Activated T-cell treated with anti-CD3 and anti-CD28 coated beads for 1 hour (primary cell): ENCODE results near the gene NUB1.
"Not testable (repeated sequence)": the region's sequence is repeated elsewhere in the genome, so short reads cannot be mapped to it uniquely, and the experiment has no call there.

ENCODE experiments used
- DNase-seq: peaks from one replicate; pipeline ENCODE4 v3.0.0-alpha.2; 2020; ENCODE audit warnings: low read depth

The NUB1 gene, protein sequence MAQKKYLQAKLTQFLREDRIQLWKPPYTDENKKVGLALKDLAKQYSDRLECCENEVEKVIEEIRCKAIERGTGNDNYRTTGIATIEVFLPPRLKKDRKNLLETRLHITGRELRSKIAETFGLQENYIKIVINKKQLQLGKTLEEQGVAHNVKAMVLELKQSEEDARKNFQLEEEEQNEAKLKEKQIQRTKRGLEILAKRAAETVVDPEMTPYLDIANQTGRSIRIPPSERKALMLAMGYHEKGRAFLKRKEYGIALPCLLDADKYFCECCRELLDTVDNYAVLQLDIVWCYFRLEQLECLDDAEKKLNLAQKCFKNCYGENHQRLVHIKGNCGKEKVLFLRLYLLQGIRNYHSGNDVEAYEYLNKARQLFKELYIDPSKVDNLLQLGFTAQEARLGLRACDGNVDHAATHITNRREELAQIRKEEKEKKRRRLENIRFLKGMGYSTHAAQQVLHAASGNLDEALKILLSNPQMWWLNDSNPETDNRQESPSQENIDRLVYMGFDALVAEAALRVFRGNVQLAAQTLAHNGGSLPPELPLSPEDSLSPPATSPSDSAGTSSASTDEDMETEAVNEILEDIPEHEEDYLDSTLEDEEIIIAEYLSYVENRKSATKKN

DNA sequence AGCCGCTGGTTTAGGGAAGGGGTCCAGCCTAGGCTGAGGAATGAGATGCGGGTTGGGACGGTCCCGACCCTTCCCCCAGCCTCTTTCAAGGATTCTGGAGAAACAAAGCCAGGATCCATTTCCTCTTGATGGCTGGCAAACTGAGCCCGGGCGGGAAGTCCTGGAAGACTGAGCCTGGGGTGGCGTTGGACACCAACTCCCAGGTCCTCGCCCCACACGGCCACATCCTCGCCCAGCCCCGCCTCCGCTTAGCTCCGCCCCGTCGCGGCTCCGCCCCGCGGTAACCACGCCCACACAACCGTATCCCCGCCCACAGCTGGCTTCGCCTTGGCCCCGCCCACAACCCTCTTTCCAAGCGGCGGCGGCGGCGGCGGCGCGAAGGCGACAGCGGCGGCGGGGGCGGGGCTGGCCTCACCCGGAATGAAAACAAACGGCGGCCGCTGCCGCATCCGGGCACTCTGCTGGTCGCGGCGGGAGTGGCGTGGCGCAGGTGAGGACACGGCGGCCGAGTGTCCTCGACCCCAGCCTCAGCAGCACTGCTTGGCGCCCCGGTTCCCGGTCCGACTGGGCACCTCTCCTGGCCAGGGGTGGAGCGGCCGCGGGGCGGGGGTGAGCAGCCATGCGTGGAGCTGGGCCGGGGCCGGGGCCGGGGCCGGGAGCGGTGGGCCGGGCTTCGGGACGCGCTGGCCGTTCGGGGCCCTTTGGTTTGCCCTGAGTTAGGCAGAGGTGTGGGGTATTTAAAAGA, at the start of gene NUB1:
Gene NUB1, plus strand, starts transcription at position 456 of the 745 bp plus-strand sequence. CDS start 3,538 bp downstream, outside the sequence.
- peak; percentile 92 for DNase-seq

GRCh38 chr7:151292850-151293249, 48.8 kb upstream of the NUB1 start:
- no peak for DNase-seq

GRCh38 chr7:151296202-151296992, 45.2 kb upstream of the NUB1 start:
- no peak for DNase-seq

DNA sequence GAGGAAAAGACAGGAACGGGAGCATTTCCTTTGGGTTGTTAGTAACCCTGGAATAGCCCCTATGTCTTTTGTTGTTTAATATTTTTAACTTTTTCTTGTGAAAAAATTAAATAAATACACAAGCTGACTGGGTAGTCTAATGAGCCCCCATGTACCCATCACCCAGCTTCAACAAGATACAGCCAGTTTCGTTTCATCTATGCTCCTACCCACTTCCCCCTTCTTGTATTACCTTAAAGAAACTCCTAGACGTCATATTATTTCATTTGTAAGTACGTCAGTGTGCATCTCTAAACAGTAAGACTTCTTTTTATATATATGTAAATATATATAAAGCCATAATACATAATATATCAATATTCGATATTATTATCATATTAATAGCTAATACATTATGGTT, 42.8 kb upstream of the NUB1 start:
- no peak for DNase-seq

- no peak for DNase-seq
These were observed 42.1 kb upstream of the NUB1 start for GRCh38 chr7:151299530-151299929.

DNA sequence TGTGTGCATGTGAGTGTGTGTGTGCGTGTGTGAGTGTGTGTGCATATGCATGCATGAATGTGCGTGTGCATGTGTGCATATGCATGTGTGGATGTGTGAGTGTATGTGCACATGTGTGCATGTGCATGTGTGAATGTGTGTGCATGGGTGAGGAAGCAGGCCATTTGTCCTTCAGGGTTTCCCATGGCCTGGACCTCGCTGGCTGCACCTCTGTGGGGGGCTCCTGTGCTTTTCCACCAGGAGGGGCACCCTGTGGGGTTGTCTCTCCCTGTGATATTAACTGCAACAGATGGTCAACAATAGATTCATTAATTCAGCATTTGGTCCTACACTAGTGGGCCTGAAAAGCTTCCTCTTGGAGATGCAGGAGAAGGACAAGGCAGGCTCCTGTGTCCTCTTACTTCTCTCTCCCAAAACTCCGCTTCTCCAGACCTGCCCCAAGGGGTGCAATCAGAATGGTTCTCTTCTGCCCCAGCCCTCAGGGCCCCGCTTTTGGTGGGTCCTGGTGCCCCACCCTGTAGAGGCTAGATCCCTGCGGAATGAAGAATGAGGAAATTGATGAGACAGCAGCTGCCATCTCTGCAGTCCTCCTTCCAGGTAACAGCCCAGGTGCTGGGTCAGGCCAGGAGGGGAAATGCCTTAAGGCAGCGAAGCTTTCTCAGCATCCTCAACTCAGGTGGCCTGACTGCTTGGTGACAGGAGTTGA, 41.5 kb upstream of the NUB1 start:
- DNase-seq, result no peak

DNA sequence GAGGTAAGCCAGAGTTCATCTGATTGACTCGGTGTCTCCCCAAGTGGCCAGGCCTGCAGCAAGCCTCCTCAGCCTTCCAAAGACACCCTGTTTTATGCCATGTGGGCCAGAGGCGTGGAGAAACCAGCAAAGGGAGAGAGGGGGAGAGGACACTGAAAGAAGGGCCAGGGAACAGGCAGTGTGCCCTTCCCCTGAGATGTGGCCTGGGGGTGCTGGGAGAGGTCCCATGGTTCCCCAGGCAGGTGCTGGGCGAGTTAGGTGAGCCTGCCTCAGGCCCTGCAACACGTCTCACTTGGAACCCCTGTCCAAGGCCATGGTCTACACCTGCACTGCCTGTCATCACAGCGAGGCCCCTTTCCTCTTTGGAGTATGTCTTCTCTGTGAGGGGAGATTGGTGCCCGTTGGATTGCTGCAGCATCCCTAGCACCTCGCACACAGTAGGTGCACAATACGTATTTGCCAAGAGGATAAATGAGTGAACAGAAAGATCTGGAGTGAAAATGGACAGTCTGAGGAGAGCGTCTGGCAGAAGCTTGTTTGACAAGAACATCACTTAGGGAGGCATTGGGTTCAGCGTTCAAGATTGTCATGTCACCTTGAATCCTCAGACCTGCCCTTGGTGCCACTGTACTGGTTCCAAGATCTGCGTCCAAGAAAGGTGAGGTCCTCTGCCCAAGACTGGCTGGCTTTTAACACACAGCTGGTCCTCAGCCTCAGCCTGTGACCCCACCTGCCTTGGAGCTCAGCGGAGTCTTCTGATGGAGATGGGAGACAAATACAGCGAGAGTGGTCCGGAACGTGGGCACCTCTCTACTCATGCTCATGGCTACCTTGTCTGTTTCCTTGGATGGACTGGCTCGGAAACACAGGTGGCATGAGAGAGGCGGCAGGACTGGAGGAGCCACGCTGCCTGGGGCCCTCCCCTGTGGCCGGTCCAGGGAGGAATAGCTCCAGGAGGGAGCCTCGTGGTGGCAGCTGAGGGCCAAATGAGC, 39.8 kb upstream of the NUB1 start:
- no peak for DNase-seq

- not testable (repeated sequence) for DNase-seq
These were observed 37.4 kb upstream of the NUB1 start for GRCh38 chr7:151304251-151304650.

DNA sequence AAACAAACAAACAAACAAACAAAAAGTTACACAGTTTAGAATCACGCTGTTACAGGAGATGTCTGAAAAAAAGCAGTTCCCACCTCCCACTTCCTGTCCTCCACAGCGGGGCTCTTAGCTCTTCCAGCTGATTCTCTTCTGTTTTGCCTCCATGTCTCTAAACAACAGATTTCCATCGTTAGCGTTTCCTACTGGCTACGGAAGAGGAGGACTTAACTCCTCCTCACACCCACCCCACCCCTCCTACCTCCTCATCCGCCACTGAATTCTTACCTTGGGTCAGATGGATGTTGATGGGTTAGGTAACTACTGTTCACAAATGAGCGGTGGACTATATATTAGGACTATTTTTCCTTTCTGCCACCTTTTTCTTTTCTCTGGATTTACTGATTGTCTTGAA, 36.8 kb upstream of the NUB1 start:
- DNase-seq, result no peak

DNA sequence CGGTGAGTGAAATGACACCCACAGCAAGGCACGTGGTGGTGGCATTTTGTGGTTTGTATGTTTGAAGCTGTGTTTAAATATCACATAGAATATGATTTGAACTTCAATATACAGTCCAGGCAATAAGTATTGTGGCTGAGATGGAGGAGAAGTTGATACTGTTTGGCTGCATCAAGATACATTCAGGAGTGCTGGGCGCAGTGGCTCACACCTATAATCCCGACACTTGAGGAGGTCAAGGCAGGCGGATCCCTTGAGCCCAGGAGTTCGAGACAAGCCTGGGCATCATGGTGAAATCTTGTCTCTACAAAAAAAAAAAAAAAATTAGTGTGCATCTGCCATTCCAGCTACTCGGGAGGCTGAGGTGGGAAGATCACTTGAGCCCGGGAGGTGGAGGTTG, 35.2 kb upstream of the NUB1 start:
- DNase-seq, result no peak

DNA sequence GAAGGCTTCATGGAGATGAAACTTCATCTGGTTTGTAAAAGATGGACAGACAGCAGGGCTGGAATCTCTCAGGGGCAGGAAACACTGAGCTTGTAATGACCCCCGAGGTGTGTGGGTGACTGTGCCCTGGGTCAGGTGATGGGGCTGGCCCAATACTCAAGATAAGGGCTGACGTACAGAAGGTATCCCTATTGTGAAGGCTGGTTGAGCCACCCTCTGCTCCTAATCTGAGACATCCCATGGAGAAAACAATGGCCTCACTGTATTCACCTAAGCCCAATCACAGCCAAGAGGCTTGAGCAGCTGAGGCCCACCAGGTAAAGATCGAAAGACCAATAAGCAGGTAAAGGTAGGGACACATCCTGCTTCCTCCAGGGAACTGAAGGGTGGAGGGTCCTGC, 34.8 kb upstream of the NUB1 start:
- DNase-seq, result no peak

- DNase-seq, result no peak
These were observed 34.1 kb upstream of the NUB1 start for GRCh38 chr7:151307536-151307935.

- no peak for DNase-seq
These were observed 33.4 kb upstream of the NUB1 start for GRCh38 chr7:151308256-151308655.

DNA sequence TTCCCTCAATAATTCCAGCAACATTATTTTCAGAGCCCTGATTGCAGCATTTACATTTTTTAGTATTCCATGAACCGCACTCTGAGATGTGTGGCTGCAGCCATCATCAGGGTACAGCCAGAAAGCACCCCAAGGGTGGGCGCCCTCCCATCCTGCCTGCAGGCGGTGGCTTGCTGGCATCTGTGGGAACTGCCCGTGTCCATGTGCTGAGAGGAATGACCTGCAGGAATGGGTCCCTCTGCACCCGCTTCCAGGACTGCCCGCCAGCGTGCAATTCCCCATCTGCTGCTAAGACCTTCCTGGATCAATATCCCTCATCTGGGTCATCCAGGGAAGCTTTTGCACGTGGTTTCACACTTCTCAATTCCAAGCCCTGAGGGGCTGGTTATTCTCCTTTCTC, 32.8 kb upstream of the NUB1 start:
- no peak for DNase-seq

GRCh38 chr7:151309311-151309710, 32.3 kb upstream of the NUB1 start:
- DNase-seq, result no peak

DNA sequence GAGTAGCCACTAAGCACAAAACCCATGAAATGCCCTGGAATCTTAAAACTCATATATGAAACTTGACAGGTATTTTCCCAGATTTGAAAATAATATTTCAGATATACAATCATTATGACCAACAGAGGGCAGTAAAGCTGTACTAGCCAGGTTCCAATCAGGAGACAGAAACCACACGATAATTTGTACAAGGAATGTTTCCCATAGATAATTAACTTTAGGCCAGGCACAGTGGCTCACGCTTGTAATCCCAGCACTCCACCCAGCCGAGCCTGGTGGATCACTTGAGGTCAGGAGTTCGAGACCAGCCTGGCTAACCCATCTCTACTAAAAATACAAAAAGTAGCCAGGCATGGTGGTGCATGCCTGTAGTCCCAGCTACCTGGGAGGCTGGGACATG, 31.0 kb upstream of the NUB1 start:
- DNase-seq, result no peak

DNA sequence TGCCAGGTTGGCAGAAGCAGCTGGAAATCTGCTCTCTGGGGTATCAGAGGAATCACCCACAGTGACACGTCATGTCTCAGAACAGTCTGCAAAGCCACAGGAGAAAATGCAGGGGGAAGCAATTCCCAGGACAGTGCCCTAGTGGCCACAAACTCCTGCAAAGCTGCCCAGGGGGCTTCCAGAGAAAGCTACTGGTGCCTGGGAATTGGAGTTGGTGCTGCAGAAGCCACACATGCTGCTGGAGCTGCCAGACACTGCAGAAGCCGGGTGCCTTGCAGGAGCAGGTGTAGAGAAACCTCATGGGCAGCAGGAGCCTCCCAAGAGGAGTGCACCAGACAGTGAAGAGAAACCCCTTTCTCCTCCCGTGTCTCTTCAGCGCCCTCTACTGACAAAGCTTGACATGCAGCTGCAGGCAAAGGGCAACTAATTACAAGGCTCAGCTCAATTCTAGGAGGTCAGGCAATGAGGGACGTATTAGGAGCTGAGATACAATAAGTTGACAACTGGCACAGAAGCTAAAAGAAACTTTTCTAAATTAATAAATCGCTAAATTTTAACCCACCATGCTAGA, 30.2 kb upstream of the NUB1 start:
- DNase-seq, result no peak

- DNase-seq, result no peak
These were observed 29.3 kb upstream of the NUB1 start for GRCh38 chr7:151312356-151312755.

DNA sequence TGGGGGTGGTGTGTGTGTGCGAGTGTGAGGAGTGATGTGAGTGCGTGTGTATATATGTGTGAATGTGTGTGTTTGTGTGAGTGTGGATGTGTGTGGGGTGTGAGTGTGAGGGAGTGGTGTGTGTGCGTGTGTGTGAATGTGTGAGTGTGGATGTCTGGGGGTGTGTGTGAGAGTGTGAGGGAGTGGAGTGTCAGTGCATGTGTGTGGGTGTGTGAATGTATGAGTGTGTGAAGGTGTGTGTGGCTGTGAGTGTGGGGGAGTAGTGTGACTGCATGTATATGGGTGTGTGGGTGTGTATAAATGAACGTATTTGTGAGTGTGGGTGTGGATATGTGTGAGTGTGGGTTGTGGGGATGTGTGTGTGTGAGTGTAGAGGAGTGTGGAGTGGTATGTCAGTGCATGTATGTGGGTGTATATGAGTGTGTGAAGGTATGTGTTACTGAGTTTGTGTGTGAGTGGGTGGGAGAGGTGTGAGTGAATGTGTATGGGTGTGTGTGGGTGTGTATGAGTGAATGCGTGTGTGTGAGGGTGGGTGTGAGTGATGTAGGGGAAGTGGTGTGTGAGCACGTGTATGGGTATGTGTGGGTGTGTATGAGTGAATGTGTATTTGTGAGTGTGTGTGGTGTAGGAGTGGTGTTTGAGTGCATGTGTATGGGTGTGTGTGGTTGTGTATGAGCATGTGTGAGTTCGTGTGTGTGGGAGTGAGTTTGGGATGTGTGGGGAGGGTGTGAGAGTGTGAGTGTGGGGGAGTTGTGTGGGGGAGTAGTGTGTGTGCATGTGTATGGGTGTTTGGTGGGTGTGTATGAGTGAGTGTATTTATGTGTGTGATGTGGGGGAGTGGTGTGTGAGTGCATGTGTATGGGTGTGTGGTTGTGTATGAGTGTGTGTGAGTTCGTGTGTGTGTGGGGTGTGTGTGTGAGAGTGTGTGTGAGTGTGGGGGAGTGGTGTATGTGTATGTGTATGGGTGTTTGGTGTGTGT, 28.5 kb upstream of the NUB1 start:
- DNase-seq, result no peak
